ENCODE data around the gene RFPL2.

GRCh38 chr22:32206774-32207758 is 2.2 kb upstream of the RFPL2 start:
- TF ChIP-seq EZH2 (IDR thresholded peaks at IDR 0.05; ENCODE audit: borderline replicate concordance, low read depth, low read length, severe bottlenecking) (no peak), MAX (IDR thresholded peaks at IDR 0.05; ENCODE audit: insufficient read depth, insufficient read length) (no peak)
